GM12874 (cell line): Measurements from ENCODE around the gene ZHX3.

Experiments
- CTCF ChIP-seq: IDR thresholded peaks from 2 replicates; pipeline ENCODE4 v1.5.1; 2011; ENCODE audit warnings: low read depth, mild to moderate bottlenecking, control low read depth, low read length, moderate library complexity; ENCODE audit not compliant: insufficient read depth

Gene ZHX3

GRCh38 chr20:41245086-41245707 lies 72.3 kb downstream of the ZHX3 start:
- TF ChIP-seq CTCF = no peak

- TF ChIP-seq CTCF = no peak
Observed at GRCh38 chr20:41242807-41243206, 74.7 kb downstream of the ZHX3 start.

GRCh38 chr20:41242352-41242751 lies 75.2 kb downstream of the ZHX3 start:
- TF ChIP-seq CTCF = no peak

- TF ChIP-seq CTCF = no peak
Observed at GRCh38 chr20:41234546-41234945, 83.0 kb downstream of the ZHX3 start.

- TF ChIP-seq CTCF = no peak
Observed at GRCh38 chr20:41234041-41234440, 83.5 kb downstream of the ZHX3 start.

GRCh38 chr20:41232973-41233926 lies 84.3 kb downstream of the ZHX3 start:
- TF ChIP-seq CTCF = no peak

- TF ChIP-seq CTCF = no peak
Observed at GRCh38 chr20:41231136-41231535, 86.4 kb downstream of the ZHX3 start.
